ENCODE data around the gene WDR82.

Gene WDR82

DNA sequence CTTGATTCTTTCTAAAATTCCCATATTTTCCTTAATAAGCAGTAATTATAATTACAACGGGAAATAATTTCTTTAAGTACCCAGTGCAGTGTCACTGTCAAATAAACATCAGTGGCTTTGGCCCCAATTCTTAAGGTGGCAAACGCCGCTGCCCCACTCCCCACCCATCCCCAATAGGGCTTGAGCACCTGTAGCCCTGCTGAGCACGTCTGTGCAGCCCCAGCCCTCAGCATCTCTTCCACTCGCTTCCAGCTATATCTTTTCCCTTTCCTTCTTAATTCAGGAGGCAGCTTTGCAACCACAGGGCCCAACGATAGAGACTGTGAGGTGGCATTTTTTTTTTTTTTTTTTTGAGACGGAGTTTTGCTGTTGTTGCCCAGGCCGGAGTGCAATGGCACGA is 23.8 kb downstream of the WDR82 start:
- DNase-seq (ENCODE audit: low spot score), result no peak

DNA sequence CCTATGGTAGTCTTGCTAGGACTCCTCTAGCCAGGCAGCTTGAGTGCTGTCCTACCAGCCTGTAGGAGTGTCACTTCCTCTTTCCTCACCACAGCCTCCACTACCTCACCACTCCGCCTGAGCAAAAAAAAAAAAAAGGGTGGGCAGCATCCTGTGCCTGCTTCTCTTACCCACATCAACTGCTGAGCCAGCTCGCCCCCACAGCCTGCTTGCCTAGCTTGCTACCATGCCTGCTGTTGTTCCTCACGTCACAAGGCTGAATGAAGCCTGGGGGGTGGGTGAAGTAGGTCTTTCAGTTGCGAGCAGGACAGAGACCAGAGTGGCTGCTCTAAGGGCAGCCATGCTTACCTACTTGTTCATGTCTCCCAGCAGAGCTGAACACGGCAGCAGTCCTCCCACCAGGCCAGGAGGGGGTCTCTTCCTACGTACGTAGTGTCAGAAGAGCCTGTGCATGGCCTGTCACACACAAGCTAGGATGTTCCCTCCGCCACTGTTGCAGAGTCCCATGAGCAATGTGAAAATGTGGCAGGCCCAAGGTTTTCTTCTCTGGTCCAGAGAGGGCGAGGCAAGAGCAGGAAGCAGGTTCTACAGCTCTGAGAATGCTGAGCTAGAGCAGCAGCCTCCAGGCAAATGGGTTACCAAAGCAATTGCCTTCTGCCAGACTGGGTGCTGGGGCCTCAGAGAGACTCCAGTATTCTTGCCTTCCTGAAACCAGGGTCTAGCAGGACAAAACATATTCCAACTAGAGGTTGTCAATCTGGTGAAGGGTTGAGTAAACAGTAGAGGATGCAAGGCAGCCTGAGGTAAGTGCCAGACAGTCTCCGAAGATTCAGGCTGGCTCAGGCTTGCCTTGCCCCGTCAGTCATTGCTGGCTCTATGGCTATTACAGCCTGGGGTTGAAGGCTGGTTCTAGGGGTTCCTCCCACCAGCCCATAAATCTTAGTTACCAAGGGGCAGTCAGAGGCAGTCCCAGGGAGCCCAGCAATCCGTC is 24.8 kb downstream of the WDR82 start:
- DNase-seq (ENCODE audit: low spot score), result no peak

- DNase-seq (ENCODE audit: low spot score), result no peak
Measured at GRCh38 chr3:52250122-52250521, 28.3 kb downstream of the WDR82 start.

GRCh38 chr3:52249683-52250082 is 28.8 kb downstream of the WDR82 start:
- no peak for DNase-seq (ENCODE audit: low spot score)

GRCh38 chr3:52248816-52249547 is 29.5 kb downstream of the WDR82 start:
- DNase-seq (ENCODE audit: low spot score), result no peak

DNA sequence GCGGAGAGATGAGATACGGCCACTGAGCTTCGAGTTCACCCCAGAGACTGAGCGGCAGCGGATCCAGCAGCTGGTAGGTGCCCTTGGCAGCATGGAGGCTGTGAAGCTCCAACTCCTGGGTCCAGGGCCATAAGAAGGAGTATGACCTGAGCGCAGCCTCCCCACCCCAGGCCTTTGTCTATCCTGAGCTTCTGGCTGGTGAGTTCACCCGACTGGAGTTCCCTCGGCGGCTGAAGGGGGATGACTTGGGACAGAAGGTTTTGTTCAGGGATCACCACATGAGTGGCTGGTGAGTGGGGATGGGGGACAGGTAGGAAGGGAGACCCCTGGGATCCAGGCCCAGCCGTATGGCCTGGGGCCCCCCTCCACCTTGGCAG is 30.3 kb downstream of the WDR82 start:
- DNase-seq (ENCODE audit: low spot score), result no peak

DNA sequence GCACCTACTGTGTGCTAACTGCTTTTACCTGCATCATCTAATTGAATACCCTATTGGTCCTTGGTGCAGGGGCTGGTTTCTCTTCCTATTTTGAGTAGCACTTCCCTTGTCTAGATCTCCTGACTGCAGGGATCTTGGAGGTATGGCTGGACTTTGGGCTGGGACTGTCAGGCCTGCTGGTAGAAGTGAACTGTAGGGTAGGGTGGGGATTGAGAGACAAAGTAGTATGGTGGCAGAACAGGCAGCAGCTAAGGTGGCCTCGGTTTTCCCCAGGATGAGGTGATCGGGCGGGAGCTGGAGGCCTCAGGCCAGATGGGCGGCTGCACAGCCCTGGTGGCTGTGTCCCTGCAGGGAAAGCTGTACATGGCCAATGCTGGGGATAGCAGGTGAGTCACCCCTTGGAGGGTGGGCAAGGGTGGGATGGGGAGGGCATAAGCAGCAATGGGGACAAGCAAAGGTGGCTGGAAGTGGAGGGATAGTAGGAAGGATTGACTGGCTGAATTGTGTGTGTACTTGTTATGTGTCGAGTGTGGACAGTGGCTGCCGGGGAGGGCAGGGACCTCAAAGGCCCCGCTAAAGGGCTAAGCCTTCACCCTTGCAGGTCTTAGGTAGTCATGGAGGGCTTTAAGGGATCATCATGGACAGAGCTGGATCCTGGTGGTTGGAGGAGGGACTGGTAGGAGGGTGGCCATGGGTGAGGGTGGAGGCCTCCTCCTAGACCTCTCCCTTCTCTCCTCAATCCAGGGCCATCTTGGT is 30.9 kb downstream of the WDR82 start:
- DNase-seq (ENCODE audit: low spot score), result no peak

DNA sequence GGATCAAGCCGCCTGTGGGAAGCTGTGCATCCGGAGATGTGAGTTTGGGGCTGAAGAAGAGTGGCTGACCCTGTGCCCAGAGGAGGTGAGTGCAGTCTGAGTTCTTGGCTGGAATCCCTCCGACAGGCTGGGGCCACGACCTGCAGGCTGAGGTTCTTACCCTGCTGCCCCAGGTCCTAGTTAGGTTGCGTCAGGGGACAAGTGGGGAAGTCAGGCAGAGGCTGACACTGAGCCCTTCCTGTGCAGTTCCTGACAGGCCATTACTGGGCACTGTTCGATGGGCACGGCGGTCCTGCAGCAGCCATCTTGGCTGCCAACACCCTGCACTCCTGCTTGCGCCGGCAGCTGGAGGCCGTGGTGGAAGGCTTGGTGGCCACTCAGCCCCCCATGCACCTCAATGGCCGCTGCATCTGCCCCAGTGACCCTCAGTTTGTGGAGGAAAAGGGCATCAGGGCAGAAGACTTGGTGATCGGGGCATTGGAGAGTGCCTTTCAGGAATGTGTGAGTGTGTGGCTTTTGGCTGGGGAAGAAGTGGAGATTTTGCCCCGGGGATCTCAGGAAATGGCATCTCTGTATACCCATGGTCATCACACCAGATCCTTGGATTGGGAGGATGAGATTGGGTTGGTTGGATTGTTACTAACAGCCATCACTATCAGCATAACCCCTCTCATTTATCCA is 31.6 kb downstream of the WDR82 start:
- DNase-seq (ENCODE audit: low spot score), result no peak

DNA sequence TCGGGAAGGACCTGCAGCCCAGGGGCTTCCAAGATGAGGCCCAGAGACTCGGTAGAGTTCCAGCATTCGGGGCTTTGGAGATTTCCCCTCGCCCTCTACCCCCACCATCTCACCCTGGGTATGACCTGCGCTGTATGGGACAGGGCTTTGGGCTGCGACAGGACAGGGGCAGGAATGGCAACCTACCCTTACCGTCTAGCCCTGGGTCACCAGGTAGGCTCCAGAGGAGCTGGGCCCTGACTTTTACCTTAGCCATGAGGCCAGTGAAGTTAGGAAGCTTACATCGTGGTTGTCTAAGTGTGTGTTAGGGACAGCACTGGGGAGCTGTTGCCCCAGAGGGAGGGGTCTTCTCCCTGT is 32.2 kb downstream of the WDR82 start:
- DNase-seq (ENCODE audit: low spot score), result no peak

DNA sequence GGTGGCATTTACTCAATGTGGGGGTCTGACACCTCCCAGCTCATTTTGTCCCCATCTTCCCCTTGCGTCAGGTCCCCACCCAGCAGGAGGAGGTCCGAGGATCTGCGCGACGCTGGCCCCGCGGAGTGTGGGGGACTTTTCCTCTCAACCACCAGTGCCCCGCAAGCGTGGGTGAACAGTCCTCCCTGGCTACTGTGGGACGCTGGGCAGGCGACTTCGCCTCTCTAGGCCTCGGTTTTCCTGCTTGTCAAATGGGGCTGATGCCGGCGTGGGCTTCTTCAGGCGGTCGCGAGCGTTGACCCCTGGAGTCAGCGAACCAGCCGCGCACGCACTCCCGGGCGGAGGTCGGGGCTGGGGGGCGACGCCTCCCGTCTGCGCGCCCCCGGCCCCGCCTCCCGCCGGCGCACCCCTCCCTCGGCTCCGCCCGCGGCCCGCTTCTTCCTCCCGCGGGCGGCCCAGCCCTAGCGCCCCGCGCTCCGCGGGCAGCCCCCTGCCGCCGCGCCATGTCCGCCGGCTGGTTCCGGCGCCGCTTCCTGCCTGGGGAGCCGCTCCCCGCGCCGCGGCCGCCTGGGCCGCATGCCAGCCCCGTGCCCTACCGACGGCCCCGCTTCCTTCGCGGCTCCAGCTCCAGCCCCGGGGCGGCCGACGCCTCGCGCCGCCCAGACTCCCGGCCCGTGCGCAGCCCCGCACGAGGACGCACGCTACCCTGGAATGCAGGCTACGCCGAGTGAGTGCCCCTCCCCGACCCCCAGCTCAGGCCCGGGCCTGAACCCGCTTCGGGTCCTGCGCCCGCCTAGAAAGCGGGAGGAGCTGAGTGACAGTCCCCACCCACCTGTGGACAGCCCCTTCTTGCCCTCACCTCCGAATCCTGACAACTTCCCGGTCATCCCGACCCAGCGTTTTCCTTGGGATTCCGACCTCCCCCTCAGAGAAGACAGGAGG is 32.9 kb downstream of the WDR82 start, which contains the start of gene PPM1M:
TSS of gene PPM1M (plus strand) at position 438 of the 942 bp plus-strand sequence. CDS start at position 504, 66 bp downstream.
- peak; percentile 65 for DNase-seq (ENCODE audit: low spot score)

DNA sequence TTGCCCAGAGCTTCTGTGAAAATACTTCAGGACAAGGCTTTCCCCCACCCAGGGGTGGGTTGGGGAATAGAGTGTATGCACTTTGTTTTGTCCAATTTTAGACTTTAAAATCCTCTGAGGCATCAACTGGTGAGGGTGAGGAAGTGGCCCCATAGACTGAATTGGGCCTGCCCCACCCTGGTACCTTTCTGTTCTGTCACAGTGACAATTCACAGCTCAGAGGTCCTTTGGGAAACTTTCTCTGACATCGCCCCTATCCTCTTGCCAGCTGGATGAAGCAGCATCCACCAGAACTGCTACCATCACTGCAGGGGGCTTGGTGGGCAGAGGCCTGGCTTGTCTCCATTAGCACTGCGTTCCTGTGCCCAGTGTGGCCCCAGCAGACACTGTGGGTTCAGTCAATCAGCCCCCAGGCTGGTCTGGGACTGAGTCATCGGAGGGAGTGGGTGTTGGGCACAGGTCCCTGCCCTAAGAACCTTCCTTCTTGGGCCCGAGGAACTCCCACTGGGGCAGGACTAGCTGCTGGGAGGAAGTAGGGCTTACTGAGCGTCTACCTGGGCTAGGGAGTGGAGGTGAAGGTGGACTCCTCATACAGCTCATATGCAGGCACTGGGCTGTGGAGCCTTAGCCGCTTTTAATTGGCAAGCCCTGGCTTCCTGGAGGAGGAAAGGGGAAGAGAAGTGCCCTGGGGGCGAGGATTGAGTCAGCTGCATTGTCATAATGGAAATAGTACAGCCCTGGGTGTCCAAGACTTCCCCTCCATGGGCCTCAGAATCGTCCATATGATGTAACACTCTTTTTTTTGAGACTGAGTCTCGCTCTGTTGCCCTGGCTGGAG is 34.4 kb downstream of the WDR82 start:
- DNase-seq (ENCODE audit: low spot score), result peak; percentile 31

DNA sequence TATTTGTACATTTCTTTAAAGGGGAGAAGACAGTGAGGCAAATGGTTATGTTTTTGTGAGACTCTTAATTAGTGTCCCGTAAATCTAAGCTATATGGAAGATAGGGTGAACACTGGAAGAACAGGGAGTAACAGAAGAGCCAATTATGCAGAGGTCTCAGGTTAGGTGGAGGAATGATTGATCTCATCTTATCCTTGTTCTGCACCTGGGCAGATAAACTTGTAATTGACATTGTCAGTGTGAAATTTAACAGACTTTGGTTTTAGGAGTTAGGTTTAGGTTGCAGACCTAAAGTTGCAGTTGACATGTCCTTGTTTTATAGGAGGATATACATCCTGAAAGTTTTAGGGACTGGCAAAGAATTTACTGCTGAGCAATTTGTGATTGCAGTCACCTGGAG is 36.4 kb downstream of the WDR82 start:
- no peak for DNase-seq (ENCODE audit: low spot score)

- no peak for DNase-seq (ENCODE audit: low spot score)
Measured at GRCh38 chr3:52240886-52241370, 37.5 kb downstream of the WDR82 start.

DNA sequence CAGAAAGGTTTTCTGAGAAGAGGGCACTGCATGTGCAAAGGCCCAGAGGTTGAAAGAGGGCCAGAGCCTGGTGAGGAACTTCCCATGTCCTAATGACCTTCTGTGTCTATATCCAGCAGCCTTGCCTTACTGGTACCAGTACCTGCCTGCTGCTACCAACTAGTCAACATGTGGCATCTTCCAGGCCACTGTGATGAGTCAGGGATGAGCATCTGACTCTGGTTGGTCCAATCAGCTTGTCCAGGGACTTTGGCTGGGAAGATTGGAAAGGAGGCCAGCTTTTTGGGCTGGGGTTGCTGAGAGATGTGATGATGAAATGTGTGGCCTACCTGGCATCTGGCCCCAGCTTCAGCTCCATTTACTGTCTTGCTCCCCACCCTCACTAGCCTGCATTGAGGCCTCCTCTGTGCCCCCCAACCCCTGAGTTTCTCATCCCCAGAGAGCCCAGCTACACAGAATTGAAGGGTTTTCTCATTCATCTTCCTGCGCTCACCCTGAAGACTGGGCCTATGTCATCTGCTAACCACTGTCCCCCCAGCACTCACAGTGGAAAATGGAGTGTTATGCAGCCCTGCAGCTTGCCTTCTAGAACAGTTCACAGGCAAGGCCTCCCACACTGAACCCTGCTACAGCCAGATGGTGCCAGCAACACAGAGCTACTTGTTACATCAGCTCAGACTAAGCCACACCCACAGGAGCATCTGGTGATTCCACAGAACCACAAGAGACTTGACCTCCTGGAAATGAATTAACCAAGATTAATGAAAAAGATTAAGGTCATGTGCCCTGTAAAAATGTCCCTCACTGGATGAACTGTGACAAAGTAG is 38.2 kb downstream of the WDR82 start:
- DNase-seq (ENCODE audit: low spot score), result peak; percentile 95

- peak; percentile 97 for DNase-seq (ENCODE audit: low spot score)
Measured at GRCh38 chr3:52238761-52239701, 39.4 kb downstream of the WDR82 start, which contains the start of gene TWF2. TWF2 (minus strand) TSS chr3:52239158; CDS start chr3:52239016, 142 bp downstream.

DNA sequence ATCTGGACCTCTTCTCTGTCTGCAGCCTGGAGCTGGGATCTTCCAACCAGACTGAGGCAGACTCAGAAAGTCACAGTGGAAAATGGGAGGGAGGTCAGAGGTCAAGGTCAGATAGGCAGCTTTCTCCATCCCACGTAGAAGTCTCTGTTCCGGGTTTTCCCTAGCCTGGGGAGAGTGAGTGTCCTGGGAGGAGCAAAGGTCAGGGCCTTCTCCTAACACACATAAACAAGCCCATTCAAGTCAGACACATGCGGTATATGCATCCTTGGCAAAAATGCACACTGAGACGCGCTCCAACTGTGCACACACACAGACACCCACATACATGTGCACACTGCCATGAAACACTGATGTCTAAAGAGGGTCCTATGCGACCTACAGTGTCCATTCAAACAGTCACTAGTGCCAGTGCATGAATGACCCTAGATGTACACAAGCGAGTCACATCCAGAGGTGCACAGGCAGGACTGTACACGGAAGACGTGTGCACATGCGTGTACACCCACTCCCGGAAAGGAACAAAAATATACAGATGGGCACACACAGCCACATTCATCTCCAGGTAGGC is 40.2 kb downstream of the WDR82 start:
- DNase-seq (ENCODE audit: low spot score), result no peak

DNA sequence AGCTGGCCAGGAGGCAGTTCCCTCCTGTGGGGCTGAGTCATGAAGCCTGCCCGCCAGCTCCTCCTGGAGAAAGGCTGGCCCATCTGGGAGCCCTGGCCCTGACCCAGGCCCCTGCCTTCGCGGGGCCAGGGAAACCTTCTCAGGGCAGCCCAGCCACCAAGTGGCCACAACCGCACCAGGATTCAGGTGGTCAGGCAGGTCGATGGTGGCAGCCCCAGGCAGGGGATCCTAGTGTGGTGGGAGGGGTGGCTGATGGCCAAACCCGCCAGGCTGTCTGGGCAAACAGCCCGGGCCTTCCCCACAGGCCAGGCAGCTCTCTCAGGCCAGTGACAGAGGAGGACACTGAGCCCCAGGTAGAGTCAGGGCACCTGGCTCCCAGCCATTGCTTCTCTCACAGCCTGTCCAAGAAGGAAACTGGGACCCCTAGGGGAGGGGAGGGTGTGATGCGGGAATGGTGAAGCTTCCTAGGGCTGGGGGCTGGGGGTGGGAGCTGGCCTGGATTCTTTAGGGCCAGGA is 40.7 kb downstream of the WDR82 start:
- DNase-seq (ENCODE audit: low spot score), result peak; percentile 98
